DMS153 treated with DMSO at 0.1 percent for 48 hours (cell line): ENCODE results near the gene GPBAR1.
A peak's percentile ranks its signal among the peaks of the same experiment; 100 is the strongest.
"Not testable (repeated sequence)": the region's sequence is repeated elsewhere in the genome, so short reads cannot be mapped to it uniquely, and the experiment has no call there.

ENCODE experiments used
- DNase-seq: peaks from one replicate; lab custom pipeline; 2025; ENCODE audit not compliant: unreplicated experiment; lab: John Stamatoyannopoulos, UW

The GPBAR1 gene

GRCh38 chr2:218266316-218266979 lies 5.6 kb downstream of the GPBAR1 start:
- DNase-seq = no peak

- no peak for DNase-seq
Observed at GRCh38 chr2:218267259-218267658, 6.4 kb downstream of the GPBAR1 start.

- peak; percentile 99 for DNase-seq
Observed at GRCh38 chr2:218269900-218270720, 9.3 kb downstream of the GPBAR1 start, which contains the start of the genes AAMP and PNKD. Gene AAMP, minus strand, starts transcription at chr2:218270137. Its CDS starts 51 bp downstream, at chr2:218270086. Gene PNKD, plus strand, starts transcription at chr2:218270519. Its CDS starts 17 bp downstream, at chr2:218270536.

GRCh38 chr2:218270721-218271486 lies 10.1 kb downstream of the GPBAR1 start:
- no peak for DNase-seq

- no peak for DNase-seq
Observed at GRCh38 chr2:218271487-218271797, 10.6 kb downstream of the GPBAR1 start.

GRCh38 chr2:218271865-218272530 lies 11.2 kb downstream of the GPBAR1 start:
- DNase-seq = no peak

GRCh38 chr2:218272531-218273212 lies 11.9 kb downstream of the GPBAR1 start:
- DNase-seq = peak; percentile 87

GRCh38 chr2:218273214-218273907 lies 12.5 kb downstream of the GPBAR1 start:
- DNase-seq = not testable (repeated sequence)

GRCh38 chr2:218273908-218274249 lies 13.1 kb downstream of the GPBAR1 start:
- no peak for DNase-seq

GRCh38 chr2:218274586-218274985 lies 13.8 kb downstream of the GPBAR1 start:
- DNase-seq = no peak

- DNase-seq = no peak
Observed at GRCh38 chr2:218275371-218276072, 14.7 kb downstream of the GPBAR1 start.

- no peak for DNase-seq
Observed at GRCh38 chr2:218276986-218277755, 16.4 kb downstream of the GPBAR1 start.

- no peak for DNase-seq
Observed at GRCh38 chr2:218277921-218278320, 17.1 kb downstream of the GPBAR1 start.

- DNase-seq = no peak
Observed at GRCh38 chr2:218278531-218279360, 17.9 kb downstream of the GPBAR1 start.

GRCh38 chr2:218280260-218280870 lies 19.6 kb downstream of the GPBAR1 start:
- no peak for DNase-seq

GRCh38 chr2:218281449-218281848 lies 20.6 kb downstream of the GPBAR1 start:
- DNase-seq = no peak
